ENCODE results near the gene BTAF1.

The BTAF1 gene

DNA sequence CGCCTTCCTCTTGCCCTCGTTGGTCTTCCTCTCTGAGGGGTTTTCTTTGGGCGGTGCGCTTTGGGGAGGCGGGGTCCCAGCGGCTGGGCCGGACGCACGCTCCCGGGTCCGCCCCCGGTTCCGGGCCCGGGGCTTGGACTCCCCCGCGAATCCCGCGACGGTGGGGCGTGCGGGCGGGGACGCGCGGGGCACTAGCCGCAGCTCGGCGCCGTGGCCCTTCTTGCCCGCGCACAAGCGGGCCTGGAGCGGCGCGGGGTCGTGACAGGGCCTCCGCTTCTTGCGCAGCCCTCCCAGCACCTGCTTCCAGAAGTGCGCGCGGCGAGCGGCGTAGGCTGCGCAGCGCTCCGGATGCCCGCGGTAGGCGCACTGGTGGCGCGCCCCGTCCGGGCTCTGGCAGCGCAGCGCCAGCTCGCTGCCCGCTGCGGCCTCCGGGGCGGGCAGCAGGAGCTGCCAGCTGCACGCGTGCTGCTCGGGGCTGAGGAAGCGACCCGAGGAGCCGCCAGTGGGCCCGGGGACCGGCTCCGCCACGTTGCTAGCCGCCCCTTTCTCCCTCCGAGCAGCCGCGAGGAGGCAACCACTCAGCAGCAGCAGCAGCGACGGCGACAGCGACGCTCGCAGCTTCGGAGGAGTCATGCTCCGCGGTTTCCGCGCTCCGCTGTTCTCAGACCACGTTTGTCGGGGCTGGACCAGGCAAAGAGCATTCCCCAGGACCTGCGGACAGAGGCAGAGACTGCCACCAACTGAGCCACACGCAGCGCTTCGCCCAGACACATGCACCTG lies 15.0 kb upstream of the BTAF1 start:
- DNase-seq = no peak

- no peak for DNase-seq
Observed at GRCh38 chr10:91909117-91909677, 14.4 kb upstream of the BTAF1 start, which contains the start of gene FGFBP3. FGFBP3 (minus strand) TSS chr10:91909486; CDS start chr10:91908969, 517 bp downstream.

GRCh38 chr10:91910467-91910866 lies 13.1 kb upstream of the BTAF1 start:
- DNase-seq = no peak

- no peak for DNase-seq
Observed at GRCh38 chr10:91919651-91920050, 3.9 kb upstream of the BTAF1 start.

DNA sequence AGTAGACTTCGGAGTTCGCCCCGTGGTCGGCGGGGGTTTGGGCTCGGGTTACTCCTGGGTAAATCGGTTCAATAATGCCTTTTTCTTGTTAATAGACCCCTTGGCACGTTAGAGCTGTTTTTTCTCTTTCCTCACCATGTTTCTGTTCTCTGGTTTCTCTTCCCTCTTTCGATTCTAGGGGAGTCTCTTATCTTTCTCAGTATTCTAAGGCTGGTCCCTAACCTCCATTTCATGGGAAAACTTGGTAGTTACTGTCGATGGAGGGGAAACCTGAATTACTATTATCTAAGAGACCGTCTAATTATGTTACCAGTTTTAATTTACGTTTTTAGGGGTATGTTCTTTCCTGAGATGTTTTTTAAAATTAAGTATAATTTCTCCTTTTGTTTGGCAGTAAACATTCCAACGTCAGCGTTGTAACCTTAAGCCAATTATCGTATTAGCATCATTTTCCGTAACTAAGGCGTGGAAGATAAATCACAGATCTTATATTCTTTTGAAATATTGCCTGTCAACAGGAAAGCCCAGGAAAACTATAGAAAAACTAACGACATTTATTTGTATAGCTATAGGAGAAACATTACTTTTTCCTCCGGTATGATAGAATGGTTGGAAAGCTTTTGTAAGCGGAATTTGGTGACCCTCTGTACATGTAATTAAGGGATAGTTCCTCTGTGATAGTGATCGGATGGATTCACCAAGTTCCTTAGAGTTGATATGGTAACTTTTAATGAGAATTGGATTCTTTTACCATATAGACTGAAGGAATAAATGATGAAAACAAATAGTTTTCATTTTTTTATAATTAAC lies 847 bp downstream of the BTAF1 start:
- no peak for DNase-seq

DNA sequence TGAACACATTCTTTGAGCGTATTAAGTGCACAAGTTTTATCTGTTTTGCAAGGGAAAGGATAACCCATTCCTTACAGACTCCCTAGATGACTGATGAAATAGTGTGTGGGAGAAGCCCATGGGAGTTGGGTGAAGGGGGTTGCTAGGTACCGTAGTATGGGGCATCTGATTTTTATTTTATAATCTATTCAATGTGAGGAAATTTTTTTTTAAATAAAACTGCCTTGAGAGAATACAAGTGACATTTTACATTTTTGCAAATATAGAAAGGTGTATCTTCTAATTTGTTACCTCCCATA lies 1.4 kb downstream of the BTAF1 start:
- no peak for DNase-seq

DNA sequence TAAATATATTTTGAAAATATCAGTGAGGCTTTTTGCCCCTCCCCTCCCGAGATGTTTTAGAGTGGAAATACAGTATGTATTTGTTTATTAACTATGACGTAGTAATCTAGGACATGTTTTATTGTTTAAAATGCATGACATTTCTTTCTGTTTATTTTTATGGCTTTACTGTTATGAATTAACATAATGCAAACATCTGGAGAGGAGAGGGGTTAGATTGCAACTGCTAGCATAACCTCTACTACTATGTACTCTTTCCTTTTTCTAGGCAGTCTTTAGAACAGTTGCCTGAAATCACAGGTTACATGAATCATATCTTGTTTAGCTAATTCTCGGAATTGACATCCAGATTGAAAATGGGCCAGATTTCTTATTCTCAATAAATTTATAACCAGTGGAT lies 7.4 kb downstream of the BTAF1 start:
- no peak for DNase-seq

GRCh38 chr10:91931526-91932190 lies 8.1 kb downstream of the BTAF1 start:
- no peak for DNase-seq

- DNase-seq = no peak
Observed at GRCh38 chr10:91932737-91933136, 9.2 kb downstream of the BTAF1 start.

DNA sequence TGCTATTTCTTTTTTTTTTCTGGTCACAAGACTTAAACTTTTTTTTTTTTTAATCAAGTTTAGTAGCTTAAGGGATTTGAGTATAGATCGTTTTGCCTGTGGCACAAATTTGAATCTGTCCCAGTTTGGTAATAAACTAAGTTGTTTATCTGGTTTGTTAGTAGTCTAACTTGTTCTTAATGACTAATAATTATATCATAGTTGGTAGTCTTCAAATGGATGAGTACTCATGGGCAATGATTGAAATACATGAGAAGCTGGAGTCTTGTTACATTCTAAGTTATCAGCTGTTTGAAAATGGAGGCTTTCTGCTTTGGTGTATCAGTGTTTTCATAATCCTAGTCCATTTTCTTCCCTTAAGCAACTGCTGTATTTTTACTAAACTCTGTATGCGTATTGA lies 12.3 kb downstream of the BTAF1 start:
- no peak for DNase-seq

DNA sequence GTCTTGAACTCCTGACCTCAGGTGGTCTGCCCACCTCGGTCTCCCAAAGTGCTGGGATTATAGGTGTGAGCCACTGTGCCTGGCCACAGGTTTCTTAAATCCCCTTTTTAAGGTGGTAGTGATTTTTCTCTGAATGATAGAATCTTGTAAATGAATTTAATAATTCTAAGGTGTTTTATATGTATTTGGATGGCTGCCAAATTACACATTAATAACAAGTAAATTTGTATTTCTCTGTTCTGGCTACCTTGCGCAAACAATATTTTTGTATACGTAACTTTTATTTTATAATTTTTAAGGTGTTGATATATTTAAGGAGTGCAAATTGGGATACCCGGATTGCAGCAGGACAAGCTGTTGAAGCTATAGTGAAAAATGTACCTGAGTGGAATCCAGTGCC lies 16.1 kb downstream of the BTAF1 start:
- DNase-seq = no peak

- no peak for DNase-seq
Observed at GRCh38 chr10:91941426-91941825, 17.9 kb downstream of the BTAF1 start.

DNA sequence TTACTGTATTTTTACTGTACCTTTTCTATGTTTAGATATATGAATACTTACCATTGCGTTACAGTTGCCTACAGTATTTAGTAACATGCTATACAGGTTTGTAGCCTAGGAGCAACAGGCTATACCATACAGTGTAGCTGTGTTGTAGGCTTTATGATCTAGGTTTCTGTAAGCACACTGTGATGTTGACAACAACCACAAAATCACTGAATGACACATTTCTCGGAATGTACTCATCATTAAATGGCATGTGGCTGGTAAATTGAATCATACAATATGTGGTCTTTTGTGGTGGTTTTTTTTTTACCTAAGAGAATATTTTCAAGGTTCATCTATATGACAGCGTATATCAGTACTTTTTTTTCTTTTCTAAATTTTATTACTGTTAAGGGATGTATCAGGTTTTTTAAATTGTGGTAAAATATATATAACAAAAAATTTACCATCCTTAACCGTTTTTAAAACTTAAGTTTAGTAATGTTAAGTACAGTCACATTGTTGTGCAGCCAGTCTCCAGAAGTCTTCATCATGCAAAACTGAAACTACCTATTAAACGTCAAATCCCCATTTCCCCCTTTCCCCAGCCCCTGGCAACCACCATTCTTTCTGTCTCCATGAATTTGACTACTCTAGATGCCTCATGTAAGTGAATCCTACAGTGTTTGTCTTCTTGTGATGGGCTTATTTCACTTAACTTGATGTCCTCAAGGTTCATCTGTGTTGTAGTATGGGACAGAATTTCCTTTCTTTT lies 21.5 kb downstream of the BTAF1 start:
- DNase-seq = no peak

- no peak for DNase-seq
Observed at GRCh38 chr10:91953600-91954160, 30.1 kb downstream of the BTAF1 start.

GRCh38 chr10:91955114-91955513 lies 31.5 kb downstream of the BTAF1 start:
- DNase-seq = no peak

GRCh38 chr10:91957091-91957490 lies 33.5 kb downstream of the BTAF1 start:
- no peak for DNase-seq

DNA sequence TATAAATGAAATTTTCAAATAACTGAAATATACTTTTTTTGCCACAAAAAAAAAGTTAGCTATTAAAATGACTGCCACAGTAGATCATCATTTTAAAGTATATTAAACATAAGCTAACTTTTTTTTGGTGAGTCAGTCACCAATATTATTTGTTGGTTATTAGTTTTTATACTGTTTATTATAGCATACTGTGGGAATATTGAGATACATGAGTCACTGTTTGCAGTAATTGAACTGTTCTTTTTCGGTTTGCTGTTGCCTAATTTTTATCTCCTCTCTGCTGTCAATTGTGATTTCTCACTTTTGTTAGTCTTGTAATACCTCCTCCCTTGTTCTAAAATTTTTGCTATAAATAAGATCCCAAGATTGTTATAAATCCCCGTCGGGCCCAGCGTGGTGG lies 45.7 kb downstream of the BTAF1 start:
- no peak for DNase-seq

GRCh38 chr10:91974960-91975359 lies 51.4 kb downstream of the BTAF1 start:
- DNase-seq = no peak

GRCh38 chr10:91975438-91975837 lies 51.9 kb downstream of the BTAF1 start:
- no peak for DNase-seq

GRCh38 chr10:91976317-91977051 lies 52.9 kb downstream of the BTAF1 start:
- no peak for DNase-seq

DNA sequence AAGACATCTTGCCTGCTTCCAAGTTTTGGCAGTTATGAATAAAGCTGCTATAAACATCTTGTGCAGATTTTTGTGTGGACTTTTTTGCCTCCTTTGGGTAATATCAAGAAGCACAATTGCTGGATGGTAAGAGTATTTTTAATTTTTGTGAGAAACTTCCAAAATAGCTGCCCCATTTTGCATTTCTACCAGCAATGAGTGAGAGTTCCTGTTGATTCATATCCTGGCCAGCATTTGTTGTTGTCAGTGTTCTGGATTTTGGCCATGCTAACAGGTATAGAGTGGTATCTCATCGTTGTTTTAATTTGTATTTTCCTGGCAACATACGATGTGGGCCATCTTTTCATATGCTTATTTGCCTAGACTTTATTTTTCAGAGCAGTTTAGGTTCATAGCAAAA lies 53.9 kb downstream of the BTAF1 start:
- DNase-seq = no peak

GRCh38 chr10:91978585-91978984 lies 55.0 kb downstream of the BTAF1 start:
- DNase-seq = no peak
